NCI-H187 (cell line): ENCODE data around the gene EBF3.

ENCODE experiments used
- DNase-seq, 2 experiments: peaks; one replicate each; lab custom pipeline; 2025; lab: John Stamatoyannopoulos, UW

The EBF3 gene

GRCh38 chr10:129945064-129945463, 19.0 kb downstream of the EBF3 start:
- no peak for DNase-seq

- DNase-seq = no peak
These were observed 19.6 kb downstream of the EBF3 start for GRCh38 chr10:129944456-129944855.

DNA sequence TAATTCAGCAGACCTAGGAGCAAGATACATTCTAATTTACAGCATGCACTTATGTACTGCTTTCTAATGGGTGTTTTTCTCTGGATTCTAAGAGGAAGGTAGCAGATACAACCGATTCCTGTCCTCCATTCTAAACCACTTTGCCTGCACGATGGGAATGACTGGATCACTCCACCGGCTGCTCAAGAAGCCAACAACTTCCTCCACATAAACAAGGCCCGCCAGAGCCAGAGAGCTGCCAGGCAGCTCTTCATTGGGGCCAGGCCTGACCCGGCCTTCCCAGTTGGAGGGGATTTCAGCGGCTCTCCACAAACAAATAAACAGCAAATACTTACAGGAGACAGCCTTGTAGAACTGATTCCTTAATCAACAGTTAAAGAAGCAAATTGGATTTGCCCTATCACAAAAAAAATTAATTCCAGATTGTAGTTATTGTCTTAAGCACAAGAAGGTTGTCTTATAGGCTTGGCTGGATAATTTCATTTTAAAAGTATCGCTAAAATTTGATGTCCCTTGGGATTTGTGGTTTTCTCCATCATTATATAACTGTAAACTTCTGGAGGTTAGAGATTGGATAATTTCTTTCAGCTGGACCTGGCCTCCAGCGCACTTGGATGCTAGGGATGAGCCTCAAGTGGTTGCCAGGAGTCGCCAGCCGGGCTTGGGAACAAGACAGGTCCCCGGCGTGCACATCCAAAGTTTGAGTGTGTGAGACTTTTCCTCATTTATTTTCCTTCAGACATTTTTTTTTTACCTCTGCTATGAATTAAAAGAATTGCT, 20.9 kb downstream of the EBF3 start:
- DNase-seq = no peak

DNA sequence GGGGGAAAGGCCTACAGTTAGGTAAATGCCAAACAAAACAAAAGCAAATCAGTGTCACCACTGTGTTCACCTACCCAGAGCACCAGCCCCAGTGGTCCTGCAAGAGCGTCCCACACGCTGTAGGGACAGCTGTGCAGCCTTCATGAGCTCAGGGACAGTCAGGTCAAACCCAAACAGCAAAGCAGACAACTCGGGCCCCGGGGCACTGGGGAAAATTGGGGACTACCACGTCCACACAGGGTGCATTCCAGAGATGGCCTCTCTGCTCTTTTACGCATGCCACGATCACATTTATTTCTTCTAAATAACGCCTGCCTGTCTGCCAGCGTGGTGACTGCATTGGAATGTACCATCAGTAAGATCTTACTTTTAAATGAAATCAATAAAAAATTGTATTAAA, 21.7 kb downstream of the EBF3 start:
- no peak for DNase-seq

DNA sequence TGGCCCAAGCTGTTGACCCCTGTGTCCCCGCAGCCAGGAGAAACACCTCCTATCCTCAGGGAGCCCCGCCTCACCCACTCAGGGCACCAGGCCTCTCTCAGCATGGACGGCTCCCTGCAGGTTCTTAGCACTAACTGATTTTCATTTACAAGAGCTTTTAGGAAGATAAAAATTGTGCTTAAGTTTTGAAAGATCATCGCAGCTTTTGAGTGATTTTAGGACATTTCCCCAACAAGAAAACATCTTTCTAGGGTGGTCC, 22.1 kb downstream of the EBF3 start:
- no peak for DNase-seq

GRCh38 chr10:129941199-129942018, 22.7 kb downstream of the EBF3 start:
- DNase-seq = no peak

- no peak for DNase-seq
These were observed 23.4 kb downstream of the EBF3 start for GRCh38 chr10:129940617-129941198.

GRCh38 chr10:129939416-129940275, 24.4 kb downstream of the EBF3 start:
- no peak for DNase-seq

GRCh38 chr10:129938460-129938859, 25.6 kb downstream of the EBF3 start:
- DNase-seq = no peak

DNA sequence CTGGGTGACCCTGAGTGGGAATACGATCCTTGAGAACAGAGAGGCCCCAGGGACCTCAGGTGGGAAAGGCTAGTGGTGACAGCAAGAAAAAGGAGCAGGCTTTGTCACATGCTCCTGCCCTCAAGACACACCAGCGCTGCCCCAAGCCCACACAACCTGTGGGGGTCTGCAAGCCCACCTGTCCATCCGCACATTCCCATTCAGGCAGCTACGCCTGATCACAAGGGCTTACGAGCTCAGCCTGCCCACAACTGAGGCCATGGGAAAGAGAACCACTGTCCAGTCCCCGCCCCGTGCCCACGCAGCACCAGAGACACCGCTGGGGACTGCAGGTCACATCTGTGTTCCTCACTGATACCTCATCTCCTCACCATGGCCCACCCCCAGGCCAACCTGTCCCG, 26.7 kb downstream of the EBF3 start:
- no peak for DNase-seq

- no peak for DNase-seq
These were observed 27.2 kb downstream of the EBF3 start for GRCh38 chr10:129936923-129937300.

GRCh38 chr10:129936266-129936922, 27.7 kb downstream of the EBF3 start:
- no peak for DNase-seq

- DNase-seq = no peak
These were observed 28.3 kb downstream of the EBF3 start for GRCh38 chr10:129935867-129936152.

GRCh38 chr10:129935102-129935866, 28.8 kb downstream of the EBF3 start:
- no peak for DNase-seq

DNA sequence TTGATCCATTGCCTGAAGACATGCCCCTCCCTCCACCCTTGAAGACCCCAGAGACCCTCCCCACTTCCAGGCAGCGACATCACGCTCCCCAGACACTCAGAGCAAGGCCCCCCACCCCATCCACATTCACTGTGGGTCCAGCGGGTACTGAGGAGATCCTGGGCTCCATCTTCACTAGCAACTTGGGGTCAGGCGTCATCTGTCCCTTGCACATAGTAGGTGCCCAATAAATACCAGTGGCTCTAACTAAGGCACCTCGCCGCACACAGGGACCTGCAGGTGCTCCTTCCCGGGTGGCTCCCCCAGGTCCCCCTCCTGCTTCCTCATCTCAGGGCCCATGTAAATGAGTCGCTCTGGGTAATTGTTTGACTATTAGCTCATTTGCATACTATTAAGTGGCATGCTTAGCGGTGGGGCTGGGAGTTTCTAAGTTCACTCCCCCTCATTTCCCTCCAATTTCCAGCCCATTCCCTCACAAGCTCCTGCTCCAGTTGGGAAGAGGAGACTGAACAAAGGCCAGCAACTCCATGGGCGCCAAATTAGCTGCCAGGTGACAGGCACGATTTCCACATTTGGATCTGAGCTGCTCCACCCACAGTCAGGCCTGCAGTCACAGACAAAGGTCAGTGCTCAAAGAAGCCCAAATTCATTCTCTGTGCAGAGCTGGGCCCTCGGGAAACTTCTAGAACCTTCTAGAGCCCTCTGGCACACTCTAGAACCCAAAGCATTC, 29.7 kb downstream of the EBF3 start:
- no peak for DNase-seq

GRCh38 chr10:129933456-129934092, 30.5 kb downstream of the EBF3 start:
- no peak for DNase-seq

- DNase-seq = no peak
These were observed 31.2 kb downstream of the EBF3 start for GRCh38 chr10:129932751-129933433.

DNA sequence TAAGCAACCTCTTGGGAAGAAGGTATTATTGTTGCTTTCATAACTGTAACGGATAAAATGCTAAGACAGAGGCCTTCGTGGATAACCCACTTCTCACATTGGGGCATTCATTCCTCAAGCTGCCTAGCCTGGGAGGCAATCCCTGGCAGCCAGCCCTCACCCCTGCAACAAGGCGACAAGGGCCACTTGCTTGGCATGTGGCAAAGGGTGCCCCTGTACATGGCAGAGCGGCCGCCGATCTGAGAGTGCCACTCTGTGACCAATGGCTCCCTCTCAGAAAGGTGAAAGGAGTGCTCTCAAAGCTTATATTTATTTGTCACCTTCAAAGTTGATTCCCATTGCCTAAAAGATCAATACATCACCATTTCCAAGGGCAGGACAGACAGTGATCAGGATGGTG, 31.9 kb downstream of the EBF3 start:
- DNase-seq = no peak
